GM21360 (cell line): ENCODE data around the gene STXBP6.
"Not testable (repeated sequence)": the region's sequence is repeated elsewhere in the genome, so short reads cannot be mapped to it uniquely, and the experiment has no call there.

Source experiments
- ATAC-seq: cut with Tn5 transposase; IDR thresholded peaks from one replicate; pipeline ENCODE4 v1.9.1; 2021; ENCODE audit warnings: mild to moderate bottlenecking, moderate library complexity; ENCODE audit not compliant: unreplicated experiment

The STXBP6 gene

GRCh38 chr14:24990050-24990449 is 59.9 kb downstream of the STXBP6 start:
- no peak for ATAC-seq

- ATAC-seq: no peak
Observed at GRCh38 chr14:24988760-24989159, 61.2 kb downstream of the STXBP6 start.

GRCh38 chr14:24986206-24986893 is 63.6 kb downstream of the STXBP6 start:
- no peak for ATAC-seq

- no peak for ATAC-seq
Observed at GRCh38 chr14:24984846-24985589, 64.9 kb downstream of the STXBP6 start.

- ATAC-seq: no peak
Observed at GRCh38 chr14:24982472-24983155, 67.3 kb downstream of the STXBP6 start.

- ATAC-seq: peak; percentile 34
Observed at GRCh38 chr14:24979725-24980239, 70.2 kb downstream of the STXBP6 start.

- ATAC-seq: peak; percentile 75
Observed at GRCh38 chr14:24978862-24979724, 70.9 kb downstream of the STXBP6 start.

- no peak for ATAC-seq
Observed at GRCh38 chr14:24976602-24977001, 73.3 kb downstream of the STXBP6 start.

- ATAC-seq: no peak
Observed at GRCh38 chr14:24975393-24975792, 74.6 kb downstream of the STXBP6 start.

- ATAC-seq: no peak
Observed at GRCh38 chr14:24974591-24975374, 75.2 kb downstream of the STXBP6 start.

GRCh38 chr14:24972844-24973243 is 77.1 kb downstream of the STXBP6 start:
- ATAC-seq: no peak

GRCh38 chr14:24971255-24971654 is 78.7 kb downstream of the STXBP6 start:
- ATAC-seq: no peak

- no peak for ATAC-seq
Observed at GRCh38 chr14:24966579-24966964, 83.4 kb downstream of the STXBP6 start.

- ATAC-seq: no peak
Observed at GRCh38 chr14:24965934-24966578, 83.9 kb downstream of the STXBP6 start.

- ATAC-seq: no peak
Observed at GRCh38 chr14:24965578-24965933, 84.4 kb downstream of the STXBP6 start.

- no peak for ATAC-seq
Observed at GRCh38 chr14:24964591-24964990, 85.4 kb downstream of the STXBP6 start.

- no peak for ATAC-seq
Observed at GRCh38 chr14:24964048-24964447, 85.9 kb downstream of the STXBP6 start.

GRCh38 chr14:24962118-24962517 is 87.8 kb downstream of the STXBP6 start:
- not testable (repeated sequence) for ATAC-seq

- ATAC-seq: no peak
Observed at GRCh38 chr14:24960816-24961215, 89.1 kb downstream of the STXBP6 start.
